ENCODE results near the gene KRTAP20-4.

DNA sequence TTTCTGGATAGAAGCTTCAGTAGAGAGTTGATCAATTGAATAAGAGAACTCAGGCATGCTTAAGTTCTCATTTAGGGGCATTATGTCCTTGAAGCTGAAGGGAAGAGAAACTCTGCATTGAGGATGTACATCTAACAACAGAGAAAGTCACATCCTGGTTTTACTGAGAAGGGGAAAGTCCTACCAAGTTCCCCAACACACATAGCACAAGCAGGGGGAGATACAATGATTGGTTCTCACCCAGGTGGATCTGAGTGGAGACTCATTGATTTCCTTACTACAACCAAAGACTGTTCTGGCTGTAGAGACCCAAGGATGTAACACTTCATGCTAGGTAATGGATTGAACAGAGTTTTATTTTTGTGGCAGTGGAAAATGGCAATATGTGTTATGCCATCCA lies 5.2 kb upstream of the KRTAP20-4 start:
- TF ChIP-seq POLR2A (IDR thresholded peaks at IDR 0.05) (no peak), POLR2AphosphoS5 (IDR thresholded peaks at IDR 0.05) (no peak)
- TF ChIP-seq, protein P1, sequence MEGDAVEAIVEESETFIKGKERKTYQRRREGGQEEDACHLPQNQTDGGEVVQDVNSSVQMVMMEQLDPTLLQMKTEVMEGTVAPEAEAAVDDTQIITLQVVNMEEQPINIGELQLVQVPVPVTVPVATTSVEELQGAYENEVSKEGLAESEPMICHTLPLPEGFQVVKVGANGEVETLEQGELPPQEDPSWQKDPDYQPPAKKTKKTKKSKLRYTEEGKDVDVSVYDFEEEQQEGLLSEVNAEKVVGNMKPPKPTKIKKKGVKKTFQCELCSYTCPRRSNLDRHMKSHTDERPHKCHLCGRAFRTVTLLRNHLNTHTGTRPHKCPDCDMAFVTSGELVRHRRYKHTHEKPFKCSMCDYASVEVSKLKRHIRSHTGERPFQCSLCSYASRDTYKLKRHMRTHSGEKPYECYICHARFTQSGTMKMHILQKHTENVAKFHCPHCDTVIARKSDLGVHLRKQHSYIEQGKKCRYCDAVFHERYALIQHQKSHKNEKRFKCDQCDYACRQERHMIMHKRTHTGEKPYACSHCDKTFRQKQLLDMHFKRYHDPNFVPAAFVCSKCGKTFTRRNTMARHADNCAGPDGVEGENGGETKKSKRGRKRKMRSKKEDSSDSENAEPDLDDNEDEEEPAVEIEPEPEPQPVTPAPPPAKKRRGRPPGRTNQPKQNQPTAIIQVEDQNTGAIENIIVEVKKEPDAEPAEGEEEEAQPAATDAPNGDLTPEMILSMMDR (IDR thresholded peaks at IDR 0.05) = no peak

Measured in breast epithelium (tissue), 3 donors.